GM18861 (cell line): ENCODE results near the gene SKIC2.
A peak's percentile ranks its signal among the peaks of the same experiment; 100 is the strongest.
"Not testable (repeated sequence)": the region's sequence is repeated elsewhere in the genome, so short reads cannot be mapped to it uniquely, and the experiment has no call there.

ENCODE experiments used
- ATAC-seq: cut with Tn5 transposase; IDR thresholded peaks from one replicate; pipeline ENCODE4 v1.9.1; 2021; ENCODE audit not compliant: unreplicated experiment

The SKIC2 gene

GRCh38 chr6:31958741-31959739, at the start of gene SKIC2, which contains the start of gene NELFE:
Gene SKIC2 (plus strand): TSS chr6:31959175. CDS start chr6:31959193, 18 bp downstream.
Gene NELFE (minus strand): TSS chr6:31958971. CDS start chr6:31958446, 525 bp downstream.
- ATAC-seq, result peak; percentile 88

DNA sequence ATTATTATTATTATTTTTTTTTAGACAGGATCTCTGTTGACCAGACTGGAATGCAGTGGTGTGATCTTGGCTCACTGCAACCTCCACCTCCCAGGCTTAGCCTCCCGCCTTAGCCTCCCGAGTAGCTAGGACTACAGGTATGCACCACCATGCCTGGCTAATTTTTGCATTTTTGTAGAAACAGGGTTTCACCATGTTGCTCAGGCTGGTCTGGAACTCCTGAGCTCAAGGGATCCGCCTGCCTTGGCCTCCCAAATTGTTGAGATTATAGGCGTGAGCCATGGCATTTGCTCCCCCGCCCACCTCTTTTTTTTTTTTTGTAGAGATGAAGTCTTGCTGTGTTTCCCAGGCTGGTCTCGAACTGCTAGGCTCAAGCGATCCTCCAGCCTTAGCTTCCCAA, 49.7 kb upstream of the SKIC2 start:
- ATAC-seq, result not testable (repeated sequence)

GRCh38 chr6:31911826-31912585, 47.0 kb upstream of the SKIC2 start:
- no peak for ATAC-seq

DNA sequence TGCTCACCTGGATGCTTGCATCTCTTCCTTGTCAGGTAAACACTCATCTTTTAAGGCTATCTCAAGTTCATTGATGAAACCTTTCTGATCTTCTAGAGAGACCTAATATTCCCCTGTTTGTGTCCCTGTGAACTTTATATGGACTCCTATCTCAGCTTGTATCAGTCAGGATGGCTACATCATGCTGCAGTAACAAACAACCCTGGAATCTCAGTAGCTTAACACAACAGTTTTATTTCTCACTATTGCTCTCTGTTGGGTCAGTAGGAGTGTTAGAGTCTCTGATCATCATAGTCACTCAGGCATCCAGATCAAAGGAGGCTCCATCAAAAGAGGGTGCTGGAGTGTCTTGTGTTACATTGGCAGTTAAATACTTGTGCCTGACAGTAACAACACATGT, 43.6 kb upstream of the SKIC2 start:
- ATAC-seq, result no peak

DNA sequence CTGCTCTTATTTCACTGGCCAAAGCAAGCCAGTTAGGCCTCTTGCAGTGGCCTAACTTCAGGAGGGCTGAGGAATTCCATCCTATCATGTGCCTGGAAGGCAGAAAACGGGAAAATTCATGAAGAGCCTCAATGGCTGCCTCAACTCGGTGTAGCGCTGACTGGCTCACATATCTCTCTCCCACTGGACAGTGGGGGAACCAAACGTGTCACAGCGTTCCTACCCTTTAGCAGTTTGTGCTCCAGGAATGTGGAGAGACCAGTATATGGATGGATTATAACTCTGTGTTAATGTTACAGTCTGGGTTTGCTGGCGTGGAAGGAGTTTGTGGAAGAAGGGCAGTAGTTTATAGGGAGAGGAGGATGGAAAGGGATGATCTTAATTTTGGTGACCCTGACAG, 43.2 kb upstream of the SKIC2 start:
- ATAC-seq, result no peak

GRCh38 chr6:31918069-31918720, 40.8 kb upstream of the SKIC2 start:
- no peak for ATAC-seq

DNA sequence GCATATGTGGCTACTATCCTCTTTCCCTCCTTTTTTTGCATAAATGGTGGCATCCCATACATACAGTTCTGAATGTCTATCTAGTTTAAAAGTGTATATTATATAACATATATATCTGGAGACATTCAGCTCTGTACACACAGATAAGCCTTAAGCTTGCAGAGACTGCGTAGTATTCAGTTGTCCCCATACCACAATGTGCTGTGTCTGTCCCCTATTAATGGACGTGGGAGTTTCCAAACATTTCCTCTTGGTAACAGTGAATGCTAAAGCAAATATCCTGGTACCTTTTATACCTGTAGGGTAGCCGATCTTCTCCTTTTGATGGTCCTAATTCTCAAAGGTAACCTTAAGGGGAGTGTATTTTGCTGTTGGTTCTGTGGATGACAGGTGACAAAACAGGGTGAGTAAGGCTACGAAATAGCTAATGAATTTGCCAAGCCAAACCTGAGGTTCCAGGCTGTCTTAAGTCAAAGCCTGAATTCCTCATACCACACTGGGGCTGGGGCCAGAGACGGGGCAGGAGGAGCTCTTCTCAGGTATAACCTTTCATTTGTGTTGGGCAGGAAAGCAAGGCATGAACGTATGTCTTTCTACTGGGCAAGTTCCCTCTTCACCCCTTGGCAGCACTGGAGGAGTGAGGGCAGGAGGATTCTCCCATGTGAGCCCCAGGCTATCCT, 39.2 kb upstream of the SKIC2 start:
- ATAC-seq, result no peak

GRCh38 chr6:31920811-31921210, 38.2 kb upstream of the SKIC2 start:
- no peak for ATAC-seq

- ATAC-seq, result no peak
Observed at GRCh38 chr6:31922942-31923341, 36.0 kb upstream of the SKIC2 start.

DNA sequence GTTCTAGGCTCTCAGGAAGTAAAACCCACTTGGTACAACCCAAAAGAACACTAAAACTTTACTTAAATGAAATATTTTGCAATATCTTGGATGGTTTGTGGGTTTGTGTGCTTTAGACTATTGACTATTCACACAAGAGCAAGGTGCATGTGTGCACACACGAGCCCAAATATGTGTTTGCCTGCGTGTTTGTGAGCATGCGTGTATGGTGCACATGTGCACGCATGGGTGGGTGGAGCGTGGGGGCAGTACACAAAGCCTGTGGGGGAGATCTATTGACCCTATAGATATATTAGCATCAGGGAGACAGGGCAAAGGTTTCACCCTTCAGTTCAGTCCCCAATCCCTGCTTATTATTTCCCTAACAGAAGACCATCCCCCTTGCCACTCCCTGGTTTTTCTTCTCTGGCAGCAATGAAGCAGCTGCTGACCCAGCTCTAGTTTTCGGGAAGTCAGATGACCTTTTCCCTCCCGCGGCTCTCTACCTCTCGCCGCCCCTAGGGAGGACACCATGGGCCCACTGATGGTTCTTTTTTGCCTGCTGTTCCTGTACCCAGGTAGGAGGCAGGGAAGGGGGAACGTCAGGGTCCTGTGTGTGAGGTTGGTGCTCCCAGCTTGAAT, 31.6 kb upstream of the SKIC2 start, which contains the start of gene C2:
TSS of gene C2 (plus strand) at position 476 of the 621 bp plus-strand sequence. CDS start at position 512, 36 bp downstream.
- no peak for ATAC-seq

- ATAC-seq, result no peak
Observed at GRCh38 chr6:31927863-31928671, 30.9 kb upstream of the SKIC2 start.

GRCh38 chr6:31928672-31928939, 30.4 kb upstream of the SKIC2 start:
- ATAC-seq, result no peak

DNA sequence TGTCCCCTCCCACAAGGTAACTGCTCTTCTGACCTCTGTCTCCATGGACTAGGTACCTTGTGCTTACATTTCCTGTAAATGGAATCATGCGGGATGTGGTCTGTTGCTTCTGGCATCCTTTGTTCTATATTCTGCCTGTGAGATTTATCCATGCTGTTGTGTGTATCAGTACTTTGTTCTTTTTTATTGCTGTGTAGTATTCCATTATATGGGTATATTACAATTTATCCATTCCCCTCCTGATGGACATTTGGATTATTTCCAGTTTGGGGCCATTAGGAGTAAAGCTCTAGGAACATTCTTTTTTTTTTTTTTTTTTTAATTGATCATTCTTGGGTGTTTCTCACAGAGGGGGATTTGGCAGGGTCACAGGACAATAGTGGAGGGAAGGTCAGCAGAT, 28.0 kb upstream of the SKIC2 start:
- ATAC-seq, result no peak

GRCh38 chr6:31932137-31932536, 26.8 kb upstream of the SKIC2 start:
- ATAC-seq, result not testable (repeated sequence)

GRCh38 chr6:31933537-31933936, 25.4 kb upstream of the SKIC2 start:
- no peak for ATAC-seq

DNA sequence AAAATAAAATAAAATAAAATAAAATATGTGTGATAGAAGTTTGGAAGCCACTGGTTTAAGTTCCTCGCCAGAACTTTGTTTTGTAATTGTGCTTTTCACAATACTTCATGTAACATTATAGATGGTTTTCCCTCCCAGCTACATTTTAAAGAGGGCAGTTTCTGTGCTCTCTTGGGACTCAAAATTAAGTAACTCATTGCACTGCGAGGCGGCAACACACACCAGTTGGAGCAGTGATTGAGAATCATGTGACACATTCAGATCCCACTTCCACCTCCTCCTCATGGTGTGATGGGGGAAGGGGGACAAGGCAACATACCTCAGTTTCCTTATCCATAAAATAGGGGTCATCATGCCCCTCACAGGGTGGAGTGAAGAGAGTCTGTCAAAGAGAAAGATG, 24.0 kb upstream of the SKIC2 start:
- ATAC-seq, result no peak

- ATAC-seq, result no peak
Observed at GRCh38 chr6:31935823-31936222, 23.2 kb upstream of the SKIC2 start.

DNA sequence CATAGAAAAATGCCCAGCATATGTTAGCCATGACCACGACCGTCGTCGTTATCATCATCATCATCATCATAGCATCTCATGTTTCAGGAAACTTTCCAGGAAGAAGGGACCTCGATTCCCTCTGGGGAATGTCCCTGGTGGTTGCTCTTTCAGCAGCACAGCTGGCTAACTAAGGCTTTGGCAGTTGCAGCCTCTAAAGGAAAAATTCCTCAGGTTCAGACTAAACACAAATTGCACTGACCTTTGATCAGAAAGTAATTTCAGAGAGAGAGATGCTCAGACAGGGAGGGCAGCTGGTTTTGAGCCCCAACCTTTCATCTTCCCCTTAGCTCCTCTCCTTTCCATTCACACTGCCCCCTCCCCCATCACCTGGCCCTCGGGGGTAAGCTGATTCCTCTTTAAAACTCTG, 18.7 kb upstream of the SKIC2 start:
- ATAC-seq, result no peak

DNA sequence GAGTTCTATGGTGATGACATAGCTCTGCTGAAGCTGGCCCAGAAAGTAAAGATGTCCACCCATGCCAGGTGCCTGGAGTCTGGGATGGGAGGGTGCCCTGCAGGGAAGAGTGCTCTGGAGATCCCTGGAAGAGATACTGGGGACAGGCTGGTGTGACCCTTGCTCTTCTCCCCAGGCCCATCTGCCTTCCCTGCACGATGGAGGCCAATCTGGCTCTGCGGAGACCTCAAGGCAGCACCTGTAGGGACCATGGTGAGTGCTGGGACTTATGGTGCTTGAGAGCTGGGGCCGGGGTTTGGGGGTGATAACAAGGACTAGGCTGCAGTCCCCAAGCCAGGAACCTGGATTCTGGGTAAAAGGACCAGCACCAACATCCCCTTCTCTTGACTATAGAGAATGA, 15.2 kb upstream of the SKIC2 start:
- ATAC-seq, result no peak

GRCh38 chr6:31945154-31945506, 13.8 kb upstream of the SKIC2 start:
- ATAC-seq, result no peak
